GM19468 (cell line): ENCODE results near the gene CTIF.
"Not testable (repeated sequence)": the region's sequence is repeated elsewhere in the genome, so short reads cannot be mapped to it uniquely, and the experiment has no call there.

Source experiments
- ATAC-seq: cut with Tn5 transposase; IDR thresholded peaks from one replicate; pipeline ENCODE4 v1.9.1; 2021; ENCODE audit warnings: mild to moderate bottlenecking, moderate library complexity, moderate number of reproducible peaks; ENCODE audit not compliant: unreplicated experiment; ENCODE audit errors: extremely low read depth

The CTIF gene

DNA sequence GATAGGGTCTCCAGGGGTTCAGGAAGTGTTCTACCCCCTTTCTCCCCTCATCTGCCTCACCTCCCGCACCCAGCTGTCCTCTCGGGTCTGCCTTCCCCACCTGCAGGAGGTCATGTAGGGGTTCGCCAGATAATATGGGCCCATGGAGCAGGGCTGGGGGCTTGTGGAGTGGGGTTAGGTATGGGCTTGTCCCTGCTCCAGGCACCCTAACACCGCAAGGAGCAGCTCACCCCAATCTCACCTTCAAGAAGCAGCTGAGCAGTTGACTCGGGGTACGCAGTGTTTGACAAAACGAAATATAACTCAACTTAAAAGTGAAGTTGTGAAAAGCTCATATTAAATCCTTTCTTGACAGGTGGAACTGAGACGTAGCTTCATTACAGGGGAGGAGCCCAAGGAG is 99.6 kb downstream of the CTIF start:
- ATAC-seq, result no peak

DNA sequence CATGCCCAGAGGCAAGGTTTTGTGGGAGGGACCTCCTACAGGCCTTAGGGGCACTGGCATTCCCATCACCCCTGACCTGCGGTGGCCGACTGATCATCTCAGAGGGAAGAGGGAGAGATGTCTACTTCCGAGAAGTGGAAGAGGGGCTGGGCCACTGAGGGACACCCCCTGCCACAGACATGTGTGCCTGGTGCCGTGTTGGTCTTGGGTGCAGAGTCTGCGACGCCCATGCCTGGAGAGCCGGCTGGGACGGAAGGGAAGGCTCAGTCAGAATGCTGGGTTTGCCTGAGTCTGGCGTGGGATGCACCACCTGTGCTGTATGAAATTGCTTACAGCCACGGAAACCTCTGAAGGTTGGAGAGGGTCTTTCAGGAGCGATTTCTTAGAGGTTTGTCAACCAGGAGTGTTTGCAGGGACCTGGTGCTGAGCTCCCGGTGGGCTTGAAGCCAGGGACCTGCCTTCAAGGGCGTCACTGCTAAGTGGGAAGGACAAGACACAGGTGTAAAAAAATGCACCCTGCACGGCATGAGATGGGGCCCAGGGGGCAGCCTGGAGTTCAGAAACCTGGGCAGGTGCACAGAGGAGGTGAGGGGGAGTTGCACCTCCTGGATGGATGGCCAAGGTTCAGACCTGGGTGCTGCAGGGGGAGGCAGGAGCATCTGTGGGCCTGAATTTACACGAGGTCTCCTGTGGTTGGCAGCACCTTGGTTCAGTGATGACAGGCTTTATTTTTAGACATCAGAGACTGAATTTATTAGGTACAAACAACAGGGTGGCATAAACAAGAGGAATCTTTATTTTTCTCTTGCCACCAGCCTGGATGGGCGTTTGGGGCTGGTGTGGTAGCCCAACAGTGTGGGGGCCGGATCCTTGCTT is 100.3 kb downstream of the CTIF start:
- ATAC-seq, result no peak

DNA sequence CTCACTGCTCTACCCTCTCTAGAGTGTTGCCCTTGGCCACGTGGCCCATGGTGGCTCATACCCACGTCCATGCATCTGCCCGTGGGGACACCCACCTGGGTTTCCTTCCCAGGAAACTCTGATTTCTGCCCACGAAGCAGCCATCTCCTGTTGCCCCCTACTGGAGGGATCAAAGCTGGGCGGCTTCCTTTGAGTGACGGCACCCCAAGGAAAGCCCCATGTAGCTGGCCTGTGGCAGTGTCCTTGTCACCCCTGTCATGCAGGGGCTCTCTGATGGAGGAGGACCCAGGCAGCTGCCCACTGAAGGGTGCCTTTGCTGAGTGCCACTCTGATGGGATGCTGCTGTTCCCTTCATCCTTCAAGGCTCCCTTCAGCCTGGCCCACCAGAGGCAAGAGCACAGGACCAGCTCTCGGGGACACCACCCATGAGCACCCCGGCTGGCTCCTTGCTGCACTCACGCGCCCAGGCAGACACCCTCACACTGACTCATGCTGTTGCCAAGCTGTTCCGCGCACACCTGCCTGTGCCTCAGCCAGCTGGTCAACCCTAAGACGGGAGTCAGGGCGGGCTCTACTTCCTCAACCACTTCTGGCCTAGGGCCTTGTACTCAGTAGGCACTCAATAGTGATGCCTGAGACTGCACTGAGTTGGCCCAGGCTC is 101.1 kb downstream of the CTIF start:
- ATAC-seq, result no peak

DNA sequence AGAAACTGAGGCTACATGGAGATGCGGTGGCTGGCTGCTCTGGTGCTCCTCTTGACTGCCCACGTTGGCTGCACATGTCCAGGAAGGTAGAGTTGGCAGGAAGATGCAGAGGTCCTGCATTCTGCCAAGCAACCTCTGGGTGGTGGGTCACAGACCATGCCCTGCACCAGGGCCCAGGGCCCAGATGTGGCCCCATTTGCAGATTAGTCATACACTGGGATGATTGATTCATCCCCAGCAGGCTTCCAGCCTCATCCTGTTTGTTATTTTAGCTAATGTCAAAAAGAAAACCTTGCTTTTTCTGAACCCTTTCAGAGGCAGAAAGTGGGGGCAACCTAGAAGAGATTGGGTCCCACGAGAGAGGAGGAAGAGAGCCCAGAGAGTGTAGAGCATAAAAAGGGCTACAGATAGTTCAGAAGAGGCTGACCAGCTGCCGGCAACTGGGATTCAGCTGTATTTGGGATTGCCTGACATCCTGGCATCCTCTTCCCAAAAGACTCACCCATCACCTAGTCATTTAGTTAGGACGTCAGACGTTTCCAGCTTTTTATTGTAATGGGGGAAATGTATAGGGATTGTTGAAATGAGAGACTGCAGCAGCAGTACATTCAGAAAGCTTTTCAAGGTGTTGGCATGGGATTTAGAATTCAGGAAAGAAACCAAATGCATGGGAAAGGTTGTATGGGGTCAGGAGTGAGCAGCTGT is 101.9 kb downstream of the CTIF start:
- ATAC-seq, result no peak

- ATAC-seq, result no peak
Observed at GRCh38 chr18:48641981-48642380, 103.2 kb downstream of the CTIF start.

GRCh38 chr18:48642503-48642902 is 103.7 kb downstream of the CTIF start:
- no peak for ATAC-seq

DNA sequence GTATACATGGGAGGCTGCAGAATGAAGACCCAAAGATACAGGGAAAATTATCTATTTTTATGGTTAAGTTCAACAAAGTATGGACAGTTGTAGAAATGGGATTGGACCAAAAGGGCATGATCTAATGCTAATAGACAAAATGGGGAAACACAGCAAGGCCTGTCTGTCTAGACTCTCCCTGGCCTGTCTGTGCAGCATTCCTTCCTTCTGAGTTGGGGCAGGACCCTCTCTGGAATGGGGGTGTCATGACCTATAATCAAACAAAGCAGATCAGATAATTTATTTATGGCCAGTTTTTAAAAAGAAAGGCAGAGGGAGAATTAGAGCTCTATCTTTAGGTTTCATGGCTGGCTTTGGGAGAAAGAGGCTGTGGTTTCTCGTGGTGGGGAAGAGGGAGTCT is 104.4 kb downstream of the CTIF start:
- no peak for ATAC-seq

GRCh38 chr18:48644029-48644428 is 105.2 kb downstream of the CTIF start:
- ATAC-seq, result no peak

- ATAC-seq, result no peak
Observed at GRCh38 chr18:48645427-48646002, 106.7 kb downstream of the CTIF start.

DNA sequence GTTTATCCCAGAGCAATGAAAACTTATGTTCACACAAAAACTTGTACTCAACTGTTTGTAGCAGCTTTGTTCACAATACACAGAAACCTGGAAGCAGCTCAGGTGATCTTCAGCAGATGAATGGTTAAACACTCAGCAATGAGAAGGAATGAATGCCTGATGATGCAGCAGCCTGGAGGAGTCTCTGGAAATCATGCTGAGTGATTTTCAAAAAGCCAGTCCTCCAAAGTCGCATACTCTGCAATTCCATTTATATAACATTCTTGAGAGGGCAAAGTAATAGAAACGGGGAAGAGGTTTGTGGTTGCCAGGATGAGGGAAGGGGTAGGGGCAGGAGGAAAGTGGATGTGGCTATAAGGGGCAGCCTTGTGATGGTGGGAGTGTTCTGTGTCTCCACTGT is 108.1 kb downstream of the CTIF start:
- no peak for ATAC-seq

DNA sequence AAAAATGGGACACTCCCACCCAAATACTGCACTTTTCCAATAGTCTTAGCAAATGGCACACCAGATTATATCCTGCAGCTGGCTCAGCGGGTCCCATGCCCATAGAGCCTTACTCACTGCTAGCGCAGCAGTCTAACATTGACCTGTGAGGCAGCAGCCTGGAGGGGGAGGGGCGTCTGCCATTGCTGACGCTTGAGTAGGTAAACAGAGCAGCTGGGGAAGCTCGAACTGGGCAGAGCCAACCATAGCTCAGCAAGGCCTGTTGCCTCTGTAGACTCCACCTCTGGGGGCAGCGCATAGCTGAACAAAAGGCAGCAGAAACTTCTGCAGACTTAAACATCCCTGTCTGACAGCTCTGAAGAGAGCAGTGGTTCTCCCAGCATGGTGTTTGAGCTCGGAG is 110.4 kb downstream of the CTIF start:
- ATAC-seq, result no peak

DNA sequence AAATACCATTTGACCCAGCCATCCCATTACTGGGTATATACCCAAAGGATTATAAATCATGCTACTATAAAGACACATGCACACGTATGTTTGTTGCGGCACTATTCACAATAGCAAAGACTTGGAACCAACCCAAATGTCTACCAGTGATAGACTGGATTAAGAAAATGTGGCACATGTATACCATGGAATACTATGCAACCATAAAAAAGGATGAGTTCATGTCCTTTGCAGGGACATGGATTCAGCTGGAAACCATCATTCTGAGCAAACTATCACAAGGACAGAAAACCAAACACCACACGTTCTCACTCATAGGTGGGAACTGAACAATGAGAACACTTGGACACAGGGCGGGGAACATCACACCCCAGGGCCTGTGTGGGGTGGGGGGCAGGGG is 115.8 kb downstream of the CTIF start:
- not testable (repeated sequence) for ATAC-seq

- ATAC-seq, result no peak
Observed at GRCh38 chr18:48655508-48655907, 116.7 kb downstream of the CTIF start.

GRCh38 chr18:48656176-48656575 is 117.3 kb downstream of the CTIF start:
- ATAC-seq, result no peak

DNA sequence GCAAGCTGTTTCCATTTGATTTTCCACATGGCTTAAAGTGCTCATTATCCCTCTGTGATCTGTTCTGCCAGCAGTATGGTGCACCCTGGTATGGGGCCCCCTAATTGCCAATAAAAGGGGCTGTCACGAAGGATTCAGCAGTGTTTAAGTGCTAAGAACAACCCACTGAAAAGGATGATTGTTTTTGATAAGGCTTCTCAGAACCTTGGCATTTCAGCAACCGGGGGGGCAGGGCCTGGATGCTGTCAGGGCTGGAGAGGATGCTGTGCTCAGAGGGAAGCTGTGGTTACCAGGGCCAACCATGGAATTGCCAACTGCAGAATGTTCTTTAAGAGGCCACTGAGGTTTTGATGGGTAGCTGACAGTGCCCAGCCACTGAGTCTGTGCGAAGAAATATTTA is 117.8 kb downstream of the CTIF start:
- no peak for ATAC-seq

GRCh38 chr18:48657447-48658120 is 118.8 kb downstream of the CTIF start:
- ATAC-seq, result no peak

DNA sequence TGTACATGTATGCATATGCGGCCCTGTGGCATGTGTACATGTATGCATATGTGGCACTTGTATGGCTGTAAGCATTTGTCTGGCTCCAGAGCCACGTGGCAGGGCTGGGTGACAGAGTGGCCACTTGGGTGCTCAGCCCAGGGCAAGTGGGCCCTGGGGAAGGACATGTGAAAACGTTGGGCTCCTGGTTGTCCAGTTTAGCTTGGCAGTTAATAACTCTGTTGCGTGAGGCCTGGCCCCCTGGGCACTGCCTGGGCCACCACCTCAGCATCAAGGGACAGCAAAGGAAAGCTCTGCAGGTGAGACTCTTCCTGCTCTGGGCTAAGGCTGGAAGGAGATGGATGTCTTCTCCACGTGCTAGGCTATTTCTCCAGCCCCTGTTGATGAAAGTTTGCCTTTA is 119.9 kb downstream of the CTIF start:
- no peak for ATAC-seq

GRCh38 chr18:48659188-48660009 is 120.6 kb downstream of the CTIF start:
- no peak for ATAC-seq
